Measurements from ENCODE around the gene APBB2.

The APBB2 gene

DNA sequence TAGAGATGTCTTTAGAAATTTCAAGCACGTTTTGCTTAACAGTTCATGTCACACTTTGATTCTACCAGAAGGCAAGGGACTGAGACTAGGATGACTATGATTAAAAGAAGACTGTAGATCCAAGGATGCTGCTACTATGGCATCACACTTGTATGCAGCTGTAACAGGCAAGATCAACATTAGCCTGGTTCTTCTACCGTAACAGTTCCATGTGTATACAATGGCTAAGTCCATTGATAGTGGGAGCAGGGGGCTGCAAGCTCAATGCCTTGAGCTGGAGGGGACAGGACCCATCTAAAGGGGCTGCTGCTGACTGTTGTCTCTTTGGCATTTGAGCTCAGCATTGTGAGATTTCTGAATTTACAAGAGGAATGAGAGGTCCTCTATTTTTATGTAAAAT lies 212.0 kb downstream of the APBB2 start:
- Histone ChIP-seq H3K9me2 (replicated peaks; ENCODE audit: control insufficient read depth, low read length) (no peaks in the 10 kb centered on the region), H3K27ac (ENCODE audit: low read depth, low read length) (no peak overlapping the region), H3K79me2 (ENCODE audit: control insufficient read depth, low read length) (peaks cover 10% of the 10 kb centered on the region; the same call in 1 of the 2 replicates), H3K36me3 (ENCODE audit: control insufficient read depth, low read length) (peaks cover 8% of the 10 kb centered on the region), H3K9me3 (ENCODE audit: control insufficient read depth, insufficient read depth, low read length) (0 out of 2 replicates have a peak, but pooled peaks cover 2% of the 10 kb centered on the region), H3K4me2 (ENCODE audit: low read length) (no peak overlapping the region), H3K27me3 (ENCODE audit: control insufficient read depth, low read length) (no peaks in the 10 kb centered on the region), H3K4me1 (ENCODE audit: control insufficient read depth, low read length) (peaks cover 27% of the 10 kb centered on the region), H3K4me3 (ENCODE audit: low read length) (no peak overlapping the region), H3F3A (ENCODE audit: control insufficient read depth, insufficient read depth) (no peaks in the 10 kb centered on the region), H4K20me1 (ENCODE audit: control insufficient read depth, insufficient read depth, low read depth, low read length) (no peaks in the 10 kb centered on the region)
- TF ChIP-seq, protein P1, sequence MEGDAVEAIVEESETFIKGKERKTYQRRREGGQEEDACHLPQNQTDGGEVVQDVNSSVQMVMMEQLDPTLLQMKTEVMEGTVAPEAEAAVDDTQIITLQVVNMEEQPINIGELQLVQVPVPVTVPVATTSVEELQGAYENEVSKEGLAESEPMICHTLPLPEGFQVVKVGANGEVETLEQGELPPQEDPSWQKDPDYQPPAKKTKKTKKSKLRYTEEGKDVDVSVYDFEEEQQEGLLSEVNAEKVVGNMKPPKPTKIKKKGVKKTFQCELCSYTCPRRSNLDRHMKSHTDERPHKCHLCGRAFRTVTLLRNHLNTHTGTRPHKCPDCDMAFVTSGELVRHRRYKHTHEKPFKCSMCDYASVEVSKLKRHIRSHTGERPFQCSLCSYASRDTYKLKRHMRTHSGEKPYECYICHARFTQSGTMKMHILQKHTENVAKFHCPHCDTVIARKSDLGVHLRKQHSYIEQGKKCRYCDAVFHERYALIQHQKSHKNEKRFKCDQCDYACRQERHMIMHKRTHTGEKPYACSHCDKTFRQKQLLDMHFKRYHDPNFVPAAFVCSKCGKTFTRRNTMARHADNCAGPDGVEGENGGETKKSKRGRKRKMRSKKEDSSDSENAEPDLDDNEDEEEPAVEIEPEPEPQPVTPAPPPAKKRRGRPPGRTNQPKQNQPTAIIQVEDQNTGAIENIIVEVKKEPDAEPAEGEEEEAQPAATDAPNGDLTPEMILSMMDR (IDR thresholded peaks at IDR 0.05; ENCODE audit: low read depth, low read length, poor library complexity, severe bottlenecking): no peak
- TF ChIP-seq EZH2phosphoT487 (IDR thresholded peaks at IDR 0.05; ENCODE audit: borderline replicate concordance, low read length): no peak

DNA sequence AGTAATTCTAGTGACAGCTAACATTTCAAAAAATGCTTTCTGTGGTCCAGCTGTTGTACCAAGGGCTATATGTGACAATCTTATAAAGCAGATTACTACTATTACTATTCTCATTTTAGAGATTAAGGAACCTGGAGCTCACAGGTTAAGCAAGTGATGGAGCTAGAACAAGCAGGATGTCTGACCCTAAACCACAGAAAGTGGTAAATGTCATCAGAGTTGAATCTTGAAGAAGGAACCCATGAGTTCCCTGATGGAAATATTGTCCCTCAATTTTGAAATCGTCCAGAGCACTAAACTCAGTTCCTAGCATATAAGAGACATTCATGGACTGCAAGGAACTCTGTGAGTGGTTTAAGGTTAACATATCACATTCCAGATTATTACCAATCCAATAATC lies 214.0 kb downstream of the APBB2 start:
- Histone ChIP-seq H3K4me3 (ENCODE audit: low read length) (no peak overlapping the region), H3F3A (ENCODE audit: control insufficient read depth, insufficient read depth) (no peaks in the 10 kb centered on the region), H3K4me1 (ENCODE audit: control insufficient read depth, low read length) (peaks cover 47% of the 10 kb centered on the region), H3K9me2 (replicated peaks; ENCODE audit: control insufficient read depth, low read length) (no peaks in the 10 kb centered on the region), H3K9me3 (ENCODE audit: control insufficient read depth, insufficient read depth, low read length) (peaks cover 2% of the 10 kb centered on the region; the same call in 1 of the 2 replicates), H3K79me2 (ENCODE audit: control insufficient read depth, low read length) (peaks cover 28% of the 10 kb centered on the region), H3K4me2 (ENCODE audit: low read length) (no peak overlapping the region), H3K27me3 (ENCODE audit: control insufficient read depth, low read length) (no peaks in the 10 kb centered on the region), H3K36me3 (ENCODE audit: control insufficient read depth, low read length) (peaks cover 20% of the 10 kb centered on the region), H3K27ac (ENCODE audit: low read depth, low read length) (no peak overlapping the region), H4K20me1 (ENCODE audit: control insufficient read depth, insufficient read depth, low read depth, low read length) (no peaks in the 10 kb centered on the region)
- TF ChIP-seq, protein P1 (IDR thresholded peaks at IDR 0.05; ENCODE audit: low read depth, low read length, poor library complexity, severe bottlenecking): no peak
- no peak for TF ChIP-seq EZH2phosphoT487 (IDR thresholded peaks at IDR 0.05; ENCODE audit: borderline replicate concordance, low read length)

DNA sequence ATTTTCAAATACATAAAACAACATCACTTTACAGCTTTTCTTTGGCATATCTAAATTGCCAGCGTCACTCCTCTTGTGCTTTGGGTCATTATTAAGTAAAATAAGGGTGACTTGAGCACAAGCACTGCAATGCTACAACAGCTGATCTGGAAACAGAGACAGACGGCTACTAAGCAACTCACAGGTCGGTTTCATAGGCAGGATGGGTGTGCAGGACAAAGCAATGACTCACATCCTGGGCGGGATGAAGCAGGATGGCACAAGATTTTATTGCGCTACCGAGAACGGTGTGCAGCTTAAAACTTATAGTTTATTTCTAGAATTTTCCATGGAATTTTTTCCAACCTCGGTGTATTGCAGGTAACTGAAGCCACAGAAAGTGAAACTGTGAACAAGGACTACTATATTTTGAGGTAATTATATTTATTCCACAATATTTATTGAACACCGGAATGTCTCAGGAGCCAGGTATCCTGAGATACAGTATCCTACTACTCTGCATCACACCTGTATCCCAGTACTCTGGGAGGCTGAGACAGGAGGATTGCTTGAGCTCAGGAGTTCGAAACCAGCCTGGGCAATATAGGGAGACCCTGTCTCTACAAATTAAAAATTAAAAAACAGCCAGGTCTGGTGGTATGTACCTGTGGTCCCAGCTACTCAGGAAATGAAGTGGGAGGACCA lies 215.5 kb downstream of the APBB2 start:
- Histone ChIP-seq H3K4me3 (ENCODE audit: low read length) (no peak overlapping the region), H3K9me3 (ENCODE audit: control insufficient read depth, insufficient read depth, low read length) (peaks cover 2% of the 10 kb centered on the region; the same call in 1 of the 2 replicates), H3K27ac (ENCODE audit: low read depth, low read length) (no peak overlapping the region), H3K9me2 (replicated peaks; ENCODE audit: control insufficient read depth, low read length) (no peaks in the 10 kb centered on the region), H3K4me1 (ENCODE audit: control insufficient read depth, low read length) (peaks cover 62% of the 10 kb centered on the region), H3F3A (ENCODE audit: control insufficient read depth, insufficient read depth) (peaks cover 10% of the 10 kb centered on the region; the same call in 1 of the 2 replicates), H4K20me1 (ENCODE audit: control insufficient read depth, insufficient read depth, low read depth, low read length) (no peaks in the 10 kb centered on the region), H3K4me2 (ENCODE audit: low read length) (no peak overlapping the region), H3K36me3 (ENCODE audit: control insufficient read depth, low read length) (peaks cover 20% of the 10 kb centered on the region), H3K79me2 (ENCODE audit: control insufficient read depth, low read length) (peaks cover 36% of the 10 kb centered on the region), H3K27me3 (ENCODE audit: control insufficient read depth, low read length) (no peaks in the 10 kb centered on the region)
- TF ChIP-seq EZH2phosphoT487 (IDR thresholded peaks at IDR 0.05; ENCODE audit: borderline replicate concordance, low read length): no peak
- TF ChIP-seq, protein P1 (IDR thresholded peaks at IDR 0.05; ENCODE audit: low read depth, low read length, poor library complexity, severe bottlenecking): no peak

Measured in DOHH2 (cell line).